GM12878 (cell line): ENCODE data around the gene SPX. TPM values are rescaled to one million over a fixed set of nuclear protein-coding genes. Genes with fewer than 3 reads are reported as not detected.

ENCODE experiments used
- ASH2L ChIP-seq: fragments of 300-600, 200-600 bp; sonication (generic); IDR thresholded peaks from 2 replicates; pipeline ENCODE4 v1.6.1; 2017; ENCODE audit warnings: low read depth, mild to moderate bottlenecking, borderline replicate concordance
- BACH1 ChIP-seq: fragments of 450-650 bp; IDR thresholded peaks from 2 replicates; pipeline ENCODE4 v1.6.1; 2017; ENCODE audit warnings: mild to moderate bottlenecking, borderline replicate concordance
- CREM ChIP-seq: IDR thresholded peaks from 2 replicates; pipeline ENCODE4 v1.6.1; 2014; ENCODE audit warnings: antibody characterized with exemption, low read depth
- HDAC2 ChIP-seq: fragments of 200-600 bp; sonication (generic); IDR thresholded peaks from 2 replicates; pipeline ENCODE4 v1.6.1; 2017
- JUND ChIP-seq: IDR thresholded peaks from 2 replicates; pipeline ENCODE4 v1.6.1; 2012; ENCODE audit warnings: low read depth, mild to moderate bottlenecking, low read length, improper control_type of control experiment, moderate library complexity
- NR2C2 ChIP-seq: IDR thresholded peaks from 2 replicates; pipeline ENCODE4 v1.6.1; 2011; ENCODE audit warnings: borderline replicate concordance, low read depth; ENCODE audit not compliant: control insufficient read depth, insufficient read length
- NRF1 ChIP-seq: conservative IDR thresholded peaks from 2 replicates; pipeline ENCODE4 v1.6.1; 2011; ENCODE audit warnings: mild to moderate bottlenecking, low read depth, low read length, improper control_type of control experiment
- RAD51 ChIP-seq: fragments of 450-650 bp; IDR thresholded peaks from 2 replicates; pipeline ENCODE4 v1.6.1; 2016; ENCODE audit warnings: moderate library complexity, mild to moderate bottlenecking, inconsistent platforms
- RUNX3 ChIP-seq: IDR thresholded peaks from 2 replicates; pipeline ENCODE4 v1.6.1; 2012; ENCODE audit warnings: low read length, inconsistent platforms
- SPI1 ChIP-seq: IDR thresholded peaks from 2 replicates; pipeline ENCODE4 v1.6.1; 2011; ENCODE audit warnings: low read depth, mild to moderate bottlenecking, low read length, moderate library complexity, borderline replicate concordance; ENCODE audit not compliant: insufficient read depth
- TCF7 ChIP-seq: IDR thresholded peaks from 2 replicates; pipeline ENCODE4 v1.6.1; 2014; ENCODE audit warnings: antibody characterized with exemption, borderline replicate concordance
- ZNF24 ChIP-seq: fragments of 450-650 bp; IDR thresholded peaks from 2 replicates; pipeline ENCODE4 v1.6.1; 2017; ENCODE audit warnings: antibody characterized with exemption, mild to moderate bottlenecking
- polyA plus RNA-seq, 11 experiments: library from polyadenylated mRNA; depleted of rRNA in 4 of 11; unstranded in 6 of 11; stranded (reverse) in 5 of 11; fragments of >200 nt; fragmentation: Nextera tagmentation in 4 of 11; fragmentation: Illumina TruSeq in 1 of 11; extraction: Ambion mirVana in 4 of 11; extraction: Trizol in 1 of 11; gene quantifications; 1 replicate in 1 of 11; 2 replicates in 10 of 11; pipeline versions ENCODE4 v1.2.1 to v1.2.3, GENCODE V29; 2011 to 2016; ENCODE audit warnings: inconsistent platforms in 2 of 11, missing spikeins in 2 of 11, low read depth in 1 of 11
- total RNA-seq, 4 experiments: library from RNA; depleted of rRNA in 3 of 4; stranded (reverse); fragments of >200 nt in 3 of 4; fragmentation: Illumina TruSeq in 1 of 4; extraction: Trizol in 1 of 4; gene quantifications; 2 replicates each; pipeline versions ENCODE4 v1.2.1 to v1.2.3, GENCODE V29; 2013 to 2021
- TF ChIP-seq, protein P1 (sequence below): fragments of 450-650 bp; IDR thresholded peaks from 2 replicates; pipeline ENCODE4 v1.6.1; 2014; ENCODE audit warnings: mild to moderate bottlenecking
- TF ChIP-seq, protein P2 (sequence below): fragments of 450-650 bp; IDR thresholded peaks from 2 replicates; pipeline ENCODE4 v1.6.1; 2016; ENCODE audit warnings: mild to moderate bottlenecking
- TF ChIP-seq, protein P3 (sequence below): IDR thresholded peaks from 2 replicates; pipeline ENCODE4 v1.6.1; 2012; ENCODE audit warnings: low read depth, low read length, improper control_type of control experiment
- TF ChIP-seq, protein P4 (sequence below): IDR thresholded peaks from 2 replicates; pipeline ENCODE4 v1.6.1; 2012; ENCODE audit warnings: mild to moderate bottlenecking, low read depth, low read length
- TF ChIP-seq, protein P5 (sequence below): IDR thresholded peaks from 2 replicates; pipeline ENCODE4 v1.6.1; 2012; ENCODE audit warnings: low read depth, low read length, improper control_type of control experiment
- TF ChIP-seq, protein P6 (sequence below): fragments of 450-650 bp; formaldehyde crosslinking; IDR thresholded peaks from 2 replicates; pipeline ENCODE4 v1.5.0; 2022; ENCODE audit warnings: mild to moderate bottlenecking, missing genetic modification characterization

The SPX gene
- total and polyA plus RNA-seq, 10 of the 15 experiments (the other 5 are each of a cell fraction or from before 2014, with no cell fraction given), result 0.05 TPM; not detected in 8

DNA sequence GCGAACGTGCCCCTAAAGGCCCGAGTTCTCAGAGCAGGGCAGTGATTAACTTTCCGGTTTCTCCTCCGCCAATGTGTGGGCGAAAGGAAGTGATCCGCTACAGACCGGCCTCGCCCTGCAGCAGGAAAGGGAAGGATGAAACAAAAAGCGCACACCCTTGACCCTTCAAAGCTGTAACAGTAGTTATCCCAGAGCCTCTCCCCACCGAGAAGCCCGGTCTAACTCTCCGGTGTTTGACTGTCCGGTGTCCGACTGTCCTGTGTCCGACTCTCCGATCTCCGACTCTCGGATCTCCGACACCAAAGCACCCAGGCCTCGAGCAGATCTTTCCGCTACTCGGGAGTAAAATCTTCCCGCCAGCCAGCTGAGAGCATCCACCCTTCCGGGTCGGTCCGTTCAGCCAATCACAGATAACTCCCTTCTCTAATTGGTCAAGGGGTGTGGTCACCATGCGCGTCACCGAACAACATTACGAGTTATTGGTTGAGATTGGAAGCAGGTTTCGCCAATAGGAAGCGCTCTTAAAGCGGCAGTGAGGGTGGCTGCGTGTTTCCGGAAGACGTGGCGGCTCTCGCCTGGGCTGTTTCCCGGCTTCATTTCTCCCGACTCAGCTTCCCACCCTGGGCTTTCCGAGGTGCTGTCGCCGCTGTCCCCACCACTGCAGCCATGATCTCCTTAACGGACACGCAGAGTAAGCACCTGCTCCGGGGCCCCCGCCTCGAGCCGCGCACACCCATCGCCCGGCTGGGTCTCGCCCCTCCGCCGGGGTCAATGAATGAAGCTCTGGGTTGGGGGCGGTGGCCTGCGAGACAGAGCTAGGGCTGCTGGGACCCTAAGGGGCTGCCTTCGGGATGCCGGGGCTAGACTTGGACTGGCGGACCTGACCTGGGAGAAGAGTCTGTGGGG lies 24.6 kb upstream of the SPX start, which contains the start of the genes GOLT1B and RECQL (continued):
- TF ChIP-seq, protein P1, sequence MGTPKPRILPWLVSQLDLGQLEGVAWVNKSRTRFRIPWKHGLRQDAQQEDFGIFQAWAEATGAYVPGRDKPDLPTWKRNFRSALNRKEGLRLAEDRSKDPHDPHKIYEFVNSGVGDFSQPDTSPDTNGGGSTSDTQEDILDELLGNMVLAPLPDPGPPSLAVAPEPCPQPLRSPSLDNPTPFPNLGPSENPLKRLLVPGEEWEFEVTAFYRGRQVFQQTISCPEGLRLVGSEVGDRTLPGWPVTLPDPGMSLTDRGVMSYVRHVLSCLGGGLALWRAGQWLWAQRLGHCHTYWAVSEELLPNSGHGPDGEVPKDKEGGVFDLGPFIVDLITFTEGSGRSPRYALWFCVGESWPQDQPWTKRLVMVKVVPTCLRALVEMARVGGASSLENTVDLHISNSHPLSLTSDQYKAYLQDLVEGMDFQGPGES, result peak; percentile 87
- TF ChIP-seq, protein P2, sequence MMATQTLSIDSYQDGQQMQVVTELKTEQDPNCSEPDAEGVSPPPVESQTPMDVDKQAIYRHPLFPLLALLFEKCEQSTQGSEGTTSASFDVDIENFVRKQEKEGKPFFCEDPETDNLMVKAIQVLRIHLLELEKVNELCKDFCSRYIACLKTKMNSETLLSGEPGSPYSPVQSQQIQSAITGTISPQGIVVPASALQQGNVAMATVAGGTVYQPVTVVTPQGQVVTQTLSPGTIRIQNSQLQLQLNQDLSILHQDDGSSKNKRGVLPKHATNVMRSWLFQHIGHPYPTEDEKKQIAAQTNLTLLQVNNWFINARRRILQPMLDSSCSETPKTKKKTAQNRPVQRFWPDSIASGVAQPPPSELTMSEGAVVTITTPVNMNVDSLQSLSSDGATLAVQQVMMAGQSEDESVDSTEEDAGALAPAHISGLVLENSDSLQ, result peak; percentile 65
- TF ChIP-seq NRF1 (no peak), ZNF24 (no peak), NR2C2 (no peak), CREM (peak; percentile 88), TCF7 (no peak), RUNX3 (peak; percentile 24), SPI1 (peak; percentile 64; the same call in 1 of the 2 replicates), RAD51 (no peak), HDAC2 (peak; percentile 72; the same call in 1 of the 2 replicates), BACH1 (no peak), JUND (no peak), ASH2L (no peak)
- TF ChIP-seq, protein P3, sequence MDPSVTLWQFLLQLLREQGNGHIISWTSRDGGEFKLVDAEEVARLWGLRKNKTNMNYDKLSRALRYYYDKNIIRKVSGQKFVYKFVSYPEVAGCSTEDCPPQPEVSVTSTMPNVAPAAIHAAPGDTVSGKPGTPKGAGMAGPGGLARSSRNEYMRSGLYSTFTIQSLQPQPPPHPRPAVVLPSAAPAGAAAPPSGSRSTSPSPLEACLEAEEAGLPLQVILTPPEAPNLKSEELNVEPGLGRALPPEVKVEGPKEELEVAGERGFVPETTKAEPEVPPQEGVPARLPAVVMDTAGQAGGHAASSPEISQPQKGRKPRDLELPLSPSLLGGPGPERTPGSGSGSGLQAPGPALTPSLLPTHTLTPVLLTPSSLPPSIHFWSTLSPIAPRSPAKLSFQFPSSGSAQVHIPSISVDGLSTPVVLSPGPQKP, result peak; percentile 61
- TF ChIP-seq, protein P4, sequence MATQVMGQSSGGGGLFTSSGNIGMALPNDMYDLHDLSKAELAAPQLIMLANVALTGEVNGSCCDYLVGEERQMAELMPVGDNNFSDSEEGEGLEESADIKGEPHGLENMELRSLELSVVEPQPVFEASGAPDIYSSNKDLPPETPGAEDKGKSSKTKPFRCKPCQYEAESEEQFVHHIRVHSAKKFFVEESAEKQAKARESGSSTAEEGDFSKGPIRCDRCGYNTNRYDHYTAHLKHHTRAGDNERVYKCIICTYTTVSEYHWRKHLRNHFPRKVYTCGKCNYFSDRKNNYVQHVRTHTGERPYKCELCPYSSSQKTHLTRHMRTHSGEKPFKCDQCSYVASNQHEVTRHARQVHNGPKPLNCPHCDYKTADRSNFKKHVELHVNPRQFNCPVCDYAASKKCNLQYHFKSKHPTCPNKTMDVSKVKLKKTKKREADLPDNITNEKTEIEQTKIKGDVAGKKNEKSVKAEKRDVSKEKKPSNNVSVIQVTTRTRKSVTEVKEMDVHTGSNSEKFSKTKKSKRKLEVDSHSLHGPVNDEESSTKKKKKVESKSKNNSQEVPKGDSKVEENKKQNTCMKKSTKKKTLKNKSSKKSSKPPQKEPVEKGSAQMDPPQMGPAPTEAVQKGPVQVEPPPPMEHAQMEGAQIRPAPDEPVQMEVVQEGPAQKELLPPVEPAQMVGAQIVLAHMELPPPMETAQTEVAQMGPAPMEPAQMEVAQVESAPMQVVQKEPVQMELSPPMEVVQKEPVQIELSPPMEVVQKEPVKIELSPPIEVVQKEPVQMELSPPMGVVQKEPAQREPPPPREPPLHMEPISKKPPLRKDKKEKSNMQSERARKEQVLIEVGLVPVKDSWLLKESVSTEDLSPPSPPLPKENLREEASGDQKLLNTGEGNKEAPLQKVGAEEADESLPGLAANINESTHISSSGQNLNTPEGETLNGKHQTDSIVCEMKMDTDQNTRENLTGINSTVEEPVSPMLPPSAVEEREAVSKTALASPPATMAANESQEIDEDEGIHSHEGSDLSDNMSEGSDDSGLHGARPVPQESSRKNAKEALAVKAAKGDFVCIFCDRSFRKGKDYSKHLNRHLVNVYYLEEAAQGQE, result no peak
- TF ChIP-seq, protein P5, sequence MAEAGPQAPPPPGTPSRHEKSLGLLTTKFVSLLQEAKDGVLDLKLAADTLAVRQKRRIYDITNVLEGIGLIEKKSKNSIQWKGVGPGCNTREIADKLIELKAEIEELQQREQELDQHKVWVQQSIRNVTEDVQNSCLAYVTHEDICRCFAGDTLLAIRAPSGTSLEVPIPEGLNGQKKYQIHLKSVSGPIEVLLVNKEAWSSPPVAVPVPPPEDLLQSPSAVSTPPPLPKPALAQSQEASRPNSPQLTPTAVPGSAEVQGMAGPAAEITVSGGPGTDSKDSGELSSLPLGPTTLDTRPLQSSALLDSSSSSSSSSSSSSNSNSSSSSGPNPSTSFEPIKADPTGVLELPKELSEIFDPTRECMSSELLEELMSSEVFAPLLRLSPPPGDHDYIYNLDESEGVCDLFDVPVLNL, result peak; percentile 95
- TF ChIP-seq, protein P6, sequence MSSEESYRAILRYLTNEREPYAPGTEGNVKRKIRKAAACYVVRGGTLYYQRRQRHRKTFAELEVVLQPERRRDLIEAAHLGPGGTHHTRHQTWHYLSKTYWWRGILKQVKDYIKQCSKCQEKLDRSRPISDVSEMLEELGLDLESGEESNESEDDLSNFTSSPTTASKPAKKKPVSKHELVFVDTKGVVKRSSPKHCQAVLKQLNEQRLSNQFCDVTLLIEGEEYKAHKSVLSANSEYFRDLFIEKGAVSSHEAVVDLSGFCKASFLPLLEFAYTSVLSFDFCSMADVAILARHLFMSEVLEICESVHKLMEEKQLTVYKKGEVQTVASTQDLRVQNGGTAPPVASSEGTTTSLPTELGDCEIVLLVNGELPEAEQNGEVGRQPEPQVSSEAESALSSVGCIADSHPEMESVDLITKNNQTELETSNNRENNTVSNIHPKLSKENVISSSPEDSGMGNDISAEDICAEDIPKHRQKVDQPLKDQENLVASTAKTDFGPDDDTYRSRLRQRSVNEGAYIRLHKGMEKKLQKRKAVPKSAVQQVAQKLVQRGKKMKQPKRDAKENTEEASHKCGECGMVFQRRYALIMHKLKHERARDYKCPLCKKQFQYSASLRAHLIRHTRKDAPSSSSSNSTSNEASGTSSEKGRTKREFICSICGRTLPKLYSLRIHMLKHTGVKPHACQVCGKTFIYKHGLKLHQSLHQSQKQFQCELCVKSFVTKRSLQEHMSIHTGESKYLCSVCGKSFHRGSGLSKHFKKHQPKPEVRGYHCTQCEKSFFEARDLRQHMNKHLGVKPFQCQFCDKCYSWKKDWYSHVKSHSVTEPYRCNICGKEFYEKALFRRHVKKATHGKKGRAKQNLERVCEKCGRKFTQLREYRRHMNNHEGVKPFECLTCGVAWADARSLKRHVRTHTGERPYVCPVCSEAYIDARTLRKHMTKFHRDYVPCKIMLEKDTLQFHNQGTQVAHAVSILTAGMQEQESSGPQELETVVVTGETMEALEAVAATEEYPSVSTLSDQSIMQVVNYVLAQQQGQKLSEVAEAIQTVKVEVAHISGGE (CRISPR knock-in tag), result no peak
